Measurements from ENCODE around the gene CARMIL1. TPM values are rescaled to one million over a fixed set of nuclear protein-coding genes. Genes with fewer than 3 reads are reported as not detected.

The CARMIL1 gene
- total RNA-seq, 1 experiment from 2014 or later, result 25.2 TPM

- DNase-seq (ENCODE audit: unreplicated experiment), result no peak
- H3K27ac Mint-ChIP-seq (ENCODE audit: low read depth, unreplicated experiment), result no peak overlapping the region
- ChIA-PET POLR2A (no interaction called here), CTCF (no interaction called here)
- no peaks in the 10 kb centered on the region for H3K36me3 Mint-ChIP-seq (ENCODE audit: insufficient read depth, unreplicated experiment)
- no peaks in the 10 kb centered on the region for H3K9me3 Mint-ChIP-seq (ENCODE audit: unreplicated experiment)
- BruUV-seq (replicated peaks), result no TSS peak
- H3K4me1 Mint-ChIP-seq (ENCODE audit: insufficient read depth, unreplicated experiment), result peaks cover 16% of the 10 kb centered on the region
- H3K4me3 Mint-ChIP-seq (ENCODE audit: unreplicated experiment), result no peak overlapping the region
- TF ChIP-seq, protein P1, sequence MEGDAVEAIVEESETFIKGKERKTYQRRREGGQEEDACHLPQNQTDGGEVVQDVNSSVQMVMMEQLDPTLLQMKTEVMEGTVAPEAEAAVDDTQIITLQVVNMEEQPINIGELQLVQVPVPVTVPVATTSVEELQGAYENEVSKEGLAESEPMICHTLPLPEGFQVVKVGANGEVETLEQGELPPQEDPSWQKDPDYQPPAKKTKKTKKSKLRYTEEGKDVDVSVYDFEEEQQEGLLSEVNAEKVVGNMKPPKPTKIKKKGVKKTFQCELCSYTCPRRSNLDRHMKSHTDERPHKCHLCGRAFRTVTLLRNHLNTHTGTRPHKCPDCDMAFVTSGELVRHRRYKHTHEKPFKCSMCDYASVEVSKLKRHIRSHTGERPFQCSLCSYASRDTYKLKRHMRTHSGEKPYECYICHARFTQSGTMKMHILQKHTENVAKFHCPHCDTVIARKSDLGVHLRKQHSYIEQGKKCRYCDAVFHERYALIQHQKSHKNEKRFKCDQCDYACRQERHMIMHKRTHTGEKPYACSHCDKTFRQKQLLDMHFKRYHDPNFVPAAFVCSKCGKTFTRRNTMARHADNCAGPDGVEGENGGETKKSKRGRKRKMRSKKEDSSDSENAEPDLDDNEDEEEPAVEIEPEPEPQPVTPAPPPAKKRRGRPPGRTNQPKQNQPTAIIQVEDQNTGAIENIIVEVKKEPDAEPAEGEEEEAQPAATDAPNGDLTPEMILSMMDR (IDR thresholded peaks at IDR 0.05; ENCODE audit: unreplicated experiment), result no peak
- intact Hi-C loops (cut with micrococcal nuclease), result no loop called here
- no peaks in the 10 kb centered on the region for H3K27me3 Mint-ChIP-seq (ENCODE audit: insufficient read depth, unreplicated experiment)
Observed at GRCh38 chr6:25337431-25337830, 58.3 kb downstream of the CARMIL1 start.

DNA sequence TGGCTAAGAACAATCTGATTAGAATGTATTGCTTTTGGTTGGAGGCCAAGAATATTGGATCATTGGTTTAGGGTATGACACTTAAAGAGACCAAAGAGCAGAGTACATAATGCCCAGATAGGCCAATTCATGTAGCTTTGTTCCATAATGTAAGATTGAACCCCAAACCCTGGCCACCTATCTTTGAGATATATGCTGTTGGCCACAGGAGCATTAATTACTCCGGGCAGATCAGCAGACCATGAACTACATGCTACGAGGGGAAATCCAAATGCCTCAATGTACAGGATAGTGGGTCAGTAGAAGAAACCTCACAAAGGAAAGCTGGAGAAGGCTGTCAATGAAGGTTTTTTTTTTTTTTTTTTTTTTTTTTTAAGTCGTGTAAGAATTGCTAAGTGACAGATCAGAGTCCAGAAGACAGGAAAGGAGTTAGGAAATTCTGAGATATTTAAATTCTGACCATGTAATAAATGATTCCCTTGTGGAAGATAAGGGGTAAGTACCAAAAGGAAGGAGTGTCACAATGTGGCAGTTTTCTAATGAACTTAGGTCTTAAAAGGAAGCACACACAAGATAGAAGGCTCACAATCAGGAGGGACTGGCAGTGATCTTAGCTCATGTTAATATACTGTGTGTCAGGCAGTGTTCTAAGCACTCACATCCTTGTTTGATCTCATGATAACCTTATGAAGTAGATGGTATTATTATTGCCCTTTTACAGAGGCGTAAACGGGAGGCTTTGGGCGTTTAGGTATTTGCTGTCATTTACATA is 61.4 kb downstream of the CARMIL1 start:
- CTCF ChIA-PET, result interaction anchor here (1.0 to 1.4 kb wide), 2 partner anchors 14 to 75 kb away, joined by 4 to 7 read pairs; no protein-coding TSS in a partner anchor
- no peaks in the 10 kb centered on the region for H3K9me3 Mint-ChIP-seq (ENCODE audit: unreplicated experiment)
- TF ChIP-seq, protein P1 (IDR thresholded peaks at IDR 0.05; ENCODE audit: unreplicated experiment), result no peak
- intact Hi-C loops (cut with micrococcal nuclease), result no loop called here
- POLR2A ChIA-PET, result interaction anchor here (0.7 kb wide), 1 partner anchor 29 kb away, joined by 3 read pairs; no protein-coding TSS in a partner anchor
- BruUV-seq (replicated peaks), result no TSS peak
- H3K4me3 Mint-ChIP-seq (ENCODE audit: unreplicated experiment), result no peak overlapping the region
- no peaks in the 10 kb centered on the region for H3K27me3 Mint-ChIP-seq (ENCODE audit: insufficient read depth, unreplicated experiment)
- H3K4me1 Mint-ChIP-seq (ENCODE audit: insufficient read depth, unreplicated experiment), result peaks cover 19% of the 10 kb centered on the region
- DNase-seq (ENCODE audit: unreplicated experiment), result no peak
- no peak overlapping the region for H3K27ac Mint-ChIP-seq (ENCODE audit: low read depth, unreplicated experiment)
- no peaks in the 10 kb centered on the region for H3K36me3 Mint-ChIP-seq (ENCODE audit: insufficient read depth, unreplicated experiment)

DNA sequence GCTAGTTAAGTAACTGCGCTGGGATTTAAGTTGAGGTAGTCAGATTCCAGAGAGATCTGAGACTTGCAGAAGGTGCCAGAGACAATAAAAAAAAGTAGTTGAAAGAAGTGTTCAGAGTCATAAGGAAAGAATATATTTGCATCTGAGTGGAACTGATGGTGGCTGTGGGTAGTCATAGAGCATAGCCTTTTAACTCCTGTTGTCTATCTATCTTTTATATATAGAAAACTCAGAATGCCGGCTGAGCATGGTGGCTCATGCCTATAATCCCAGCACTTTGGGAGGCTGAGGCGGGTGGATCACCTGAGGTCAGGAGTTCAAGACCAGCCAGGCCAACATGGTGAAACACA is 62.0 kb downstream of the CARMIL1 start:
- ChIA-PET CTCF (interaction anchor here (0.7 to 1.3 kb wide), 3 partner anchors 8 to 64 kb away, joined by 3 to 4 read pairs (median 4); partner anchors contain the start of gene CARMIL1), POLR2A (interaction anchor here (1.2 kb wide), 1 partner anchor 62 kb away, joined by 5 read pairs; the partner anchor contains the start of gene CARMIL1)
- no peak overlapping the region for H3K27ac Mint-ChIP-seq (ENCODE audit: low read depth, unreplicated experiment)
- H3K9me3 Mint-ChIP-seq (ENCODE audit: unreplicated experiment), result no peaks in the 10 kb centered on the region
- DNase-seq (ENCODE audit: unreplicated experiment), result no peak
- no peaks in the 10 kb centered on the region for H3K36me3 Mint-ChIP-seq (ENCODE audit: insufficient read depth, unreplicated experiment)
- BruUV-seq (replicated peaks), result no TSS peak
- H3K4me1 Mint-ChIP-seq (ENCODE audit: insufficient read depth, unreplicated experiment), result peaks cover 19% of the 10 kb centered on the region
- no peak overlapping the region for H3K4me3 Mint-ChIP-seq (ENCODE audit: unreplicated experiment)
- TF ChIP-seq, protein P1 (IDR thresholded peaks at IDR 0.05; ENCODE audit: unreplicated experiment), result no peak
- H3K27me3 Mint-ChIP-seq (ENCODE audit: insufficient read depth, unreplicated experiment), result no peaks in the 10 kb centered on the region
- intact Hi-C loops (cut with micrococcal nuclease), result no loop called here

DNA sequence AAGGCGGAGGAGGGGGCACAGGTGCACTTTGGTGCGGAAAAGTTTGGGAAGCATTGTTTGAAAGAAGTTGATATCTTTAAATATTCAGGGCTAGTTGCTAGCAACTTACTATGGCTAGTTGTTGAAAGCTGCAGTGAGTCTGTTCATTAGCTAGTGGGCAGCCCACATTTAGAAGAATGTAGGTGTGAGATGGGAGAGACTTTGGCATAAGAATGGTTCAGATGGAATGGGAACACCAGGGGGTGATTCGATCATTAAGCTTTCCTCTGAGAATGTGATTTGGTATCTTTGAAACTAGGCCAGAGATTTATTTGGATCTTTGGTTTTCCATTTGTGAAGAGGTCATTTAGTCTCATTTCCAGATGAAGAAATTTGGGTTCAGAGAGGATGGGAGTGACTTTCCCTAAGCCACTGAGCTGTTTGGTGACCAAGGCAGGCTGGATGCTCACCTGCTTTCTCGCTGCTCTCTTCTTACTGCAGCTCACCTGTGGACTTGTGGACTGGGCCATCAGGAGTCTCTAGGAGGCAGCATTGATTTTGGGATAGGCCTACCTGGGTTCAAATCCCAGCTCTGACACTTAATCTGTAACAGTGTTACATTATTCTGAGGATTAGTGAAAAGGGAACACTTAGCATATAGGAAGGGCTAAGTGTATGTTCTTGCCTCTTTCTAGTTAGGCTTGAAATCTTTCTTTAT is 62.9 kb downstream of the CARMIL1 start:
- no peak for DNase-seq (ENCODE audit: unreplicated experiment)
- no peak overlapping the region for H3K27ac Mint-ChIP-seq (ENCODE audit: low read depth, unreplicated experiment)
- H3K9me3 Mint-ChIP-seq (ENCODE audit: unreplicated experiment), result no peaks in the 10 kb centered on the region
- H3K36me3 Mint-ChIP-seq (ENCODE audit: insufficient read depth, unreplicated experiment), result no peaks in the 10 kb centered on the region
- H3K4me1 Mint-ChIP-seq (ENCODE audit: insufficient read depth, unreplicated experiment), result peaks cover 16% of the 10 kb centered on the region
- TF ChIP-seq, protein P1 (IDR thresholded peaks at IDR 0.05; ENCODE audit: unreplicated experiment), result no peak
- POLR2A ChIA-PET, result interaction anchor here (0.6 to 1.2 kb wide), 3 partner anchors 37 to 63 kb away, joined by 3 to 5 read pairs (median 3); partner anchors contain the start of gene CARMIL1
- H3K27me3 Mint-ChIP-seq (ENCODE audit: insufficient read depth, unreplicated experiment), result no peaks in the 10 kb centered on the region
- CTCF ChIA-PET, result interaction anchor here (0.7 to 1.3 kb wide), 4 partner anchors 9 to 76 kb away, joined by 3 to 4 read pairs (median 4); partner anchors contain the start of gene CARMIL1
- no peak overlapping the region for H3K4me3 Mint-ChIP-seq (ENCODE audit: unreplicated experiment)
- intact Hi-C loops (cut with micrococcal nuclease), result no loop called here
- BruUV-seq (replicated peaks), result no TSS peak
